HG03175 (cell line): Measurements from ENCODE around the gene LANCL2.
"Not testable (repeated sequence)": the region's sequence is repeated elsewhere in the genome, so short reads cannot be mapped to it uniquely, and the experiment has no call there.

Experiments used
- ATAC-seq: cut with Tn5 transposase; IDR thresholded peaks from one replicate; pipeline ENCODE4 v1.9.1; 2021; ENCODE audit warnings: mild to moderate bottlenecking, moderate library complexity; ENCODE audit not compliant: unreplicated experiment

LANCL2 gene, protein sequence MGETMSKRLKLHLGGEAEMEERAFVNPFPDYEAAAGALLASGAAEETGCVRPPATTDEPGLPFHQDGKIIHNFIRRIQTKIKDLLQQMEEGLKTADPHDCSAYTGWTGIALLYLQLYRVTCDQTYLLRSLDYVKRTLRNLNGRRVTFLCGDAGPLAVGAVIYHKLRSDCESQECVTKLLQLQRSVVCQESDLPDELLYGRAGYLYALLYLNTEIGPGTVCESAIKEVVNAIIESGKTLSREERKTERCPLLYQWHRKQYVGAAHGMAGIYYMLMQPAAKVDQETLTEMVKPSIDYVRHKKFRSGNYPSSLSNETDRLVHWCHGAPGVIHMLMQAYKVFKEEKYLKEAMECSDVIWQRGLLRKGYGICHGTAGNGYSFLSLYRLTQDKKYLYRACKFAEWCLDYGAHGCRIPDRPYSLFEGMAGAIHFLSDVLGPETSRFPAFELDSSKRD

DNA sequence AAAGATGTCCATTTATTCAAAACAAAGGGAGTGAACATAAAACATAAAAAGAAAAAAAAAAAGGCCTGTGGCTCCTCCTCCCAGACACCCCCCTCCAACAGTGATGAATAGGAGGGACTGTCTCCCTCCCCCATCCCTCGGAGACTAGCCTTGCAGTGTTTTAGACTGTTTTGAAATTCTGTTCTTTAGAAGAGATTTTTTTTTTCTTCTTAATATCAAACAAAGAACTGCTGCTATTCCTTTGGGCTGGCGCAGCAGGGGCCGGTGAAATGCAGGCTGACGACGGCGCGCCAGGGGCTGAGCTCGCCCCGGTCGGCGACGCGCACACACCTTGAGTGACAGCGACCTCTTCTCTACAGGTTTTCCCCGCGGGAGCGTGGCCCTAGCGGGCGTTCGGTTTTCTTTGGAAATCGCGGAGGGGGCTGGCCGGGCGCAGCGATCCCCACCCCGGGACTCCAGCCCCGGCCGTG lies at the start of gene LANCL2:
Gene LANCL2 (plus strand): TSS at position 133 of the 470 bp plus-strand sequence. CDS start 689 bp downstream, outside the sequence.
- ATAC-seq, result peak; percentile 36

DNA sequence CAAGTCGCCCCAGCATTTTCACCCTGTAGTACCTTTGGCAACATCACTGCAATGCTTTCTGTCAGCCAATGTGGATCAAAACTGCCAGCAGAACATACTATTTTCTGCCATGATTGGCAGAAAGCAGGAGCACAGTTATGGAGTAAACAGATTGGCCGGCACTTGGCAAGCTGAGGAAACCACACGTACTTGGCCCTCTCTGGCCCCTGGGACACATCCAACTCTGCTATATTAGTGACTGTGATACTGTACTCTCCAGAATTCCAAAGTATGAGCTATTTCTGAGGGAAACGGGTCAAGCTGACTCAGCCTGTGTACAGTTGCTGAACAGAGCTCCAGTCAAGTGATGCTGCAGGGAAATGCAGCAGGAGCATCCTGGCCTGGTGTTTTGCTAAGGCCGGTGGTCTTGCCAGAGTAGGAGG lies 39.8 kb upstream of the LANCL2 start:
- ATAC-seq, result no peak

DNA sequence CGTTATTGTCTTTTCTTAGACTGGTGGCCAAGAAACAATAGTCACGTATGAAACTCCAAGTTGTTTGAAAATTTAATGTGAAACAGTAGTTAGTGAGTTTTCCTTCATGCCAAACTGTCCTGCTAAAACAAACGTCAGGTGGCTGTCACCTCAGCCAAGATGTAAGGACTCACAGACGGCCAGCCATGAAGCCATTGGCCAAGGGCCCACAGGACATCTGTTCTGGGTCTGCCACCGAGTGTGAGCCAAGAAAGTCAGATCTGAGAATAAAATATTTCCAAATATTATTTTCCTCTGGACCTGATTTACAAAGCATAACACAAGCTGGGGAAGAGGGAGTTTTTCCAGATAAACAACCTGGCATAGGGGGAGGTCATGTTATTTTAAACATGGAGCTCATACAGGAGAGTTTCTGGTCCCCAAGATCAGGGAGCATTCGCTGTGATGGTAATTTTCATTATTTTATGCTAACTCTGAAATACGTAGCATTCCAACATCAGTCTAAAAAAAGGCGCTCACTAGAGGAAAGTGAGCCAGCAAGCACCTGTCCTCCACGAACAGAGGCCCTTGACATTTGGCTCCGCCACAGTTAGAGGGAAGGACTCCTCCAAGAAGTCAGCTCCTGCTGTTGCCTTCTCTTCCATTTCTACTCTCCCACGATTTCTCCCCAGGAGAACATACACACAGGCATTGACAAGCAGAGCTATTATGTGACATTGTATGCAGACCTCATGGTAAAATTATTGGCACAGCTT lies 38.9 kb upstream of the LANCL2 start:
- no peak for ATAC-seq

DNA sequence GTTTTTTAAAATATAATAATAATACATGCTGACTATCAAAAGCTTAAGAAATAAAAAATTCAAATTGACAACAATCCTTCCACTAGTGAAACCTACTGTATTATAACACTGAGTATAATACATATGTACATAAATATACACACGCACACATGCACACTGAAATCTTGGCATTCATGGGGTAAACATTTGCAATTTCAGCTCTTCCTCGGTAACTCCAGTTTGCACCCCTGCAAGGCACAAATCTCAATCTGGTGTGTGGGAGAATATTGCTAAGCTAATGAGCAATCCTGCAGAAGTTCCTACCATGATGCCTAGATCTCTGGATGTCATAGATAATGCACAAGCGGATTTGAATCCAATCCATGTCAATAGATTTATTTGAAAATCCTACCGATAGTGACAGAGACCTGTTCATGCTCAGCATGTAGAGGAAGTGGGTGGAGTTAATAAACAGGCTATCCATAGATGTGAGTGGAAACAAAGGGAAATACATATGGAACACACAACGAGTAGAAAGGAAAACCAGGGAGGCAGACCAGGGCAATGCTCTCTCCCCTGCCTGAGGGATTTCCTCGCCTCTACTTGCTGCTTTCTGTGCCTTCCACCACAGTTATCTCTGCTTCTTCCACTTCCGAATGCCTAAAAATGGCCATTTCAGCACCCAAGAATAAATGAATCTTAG lies 38.1 kb upstream of the LANCL2 start:
- ATAC-seq, result no peak

DNA sequence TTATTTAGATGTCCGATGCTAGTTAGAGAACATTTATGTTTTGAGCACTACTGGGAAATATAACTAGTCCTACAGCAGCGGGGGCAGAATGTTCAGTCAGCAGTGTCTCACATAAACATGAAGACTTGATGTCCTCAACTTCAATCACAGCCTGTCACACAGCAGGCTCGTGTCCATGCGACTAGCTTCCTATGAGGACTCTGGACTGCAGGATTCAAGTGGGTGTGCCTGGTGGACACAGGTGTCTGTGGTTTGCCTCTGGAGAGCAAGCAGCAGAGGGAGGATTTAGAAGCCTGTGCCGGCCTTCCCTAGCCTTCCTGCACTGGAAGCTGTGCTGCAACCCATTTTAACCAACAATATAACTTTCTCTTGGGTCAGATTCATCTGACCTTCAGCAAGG lies 30.0 kb upstream of the LANCL2 start:
- no peak for ATAC-seq

DNA sequence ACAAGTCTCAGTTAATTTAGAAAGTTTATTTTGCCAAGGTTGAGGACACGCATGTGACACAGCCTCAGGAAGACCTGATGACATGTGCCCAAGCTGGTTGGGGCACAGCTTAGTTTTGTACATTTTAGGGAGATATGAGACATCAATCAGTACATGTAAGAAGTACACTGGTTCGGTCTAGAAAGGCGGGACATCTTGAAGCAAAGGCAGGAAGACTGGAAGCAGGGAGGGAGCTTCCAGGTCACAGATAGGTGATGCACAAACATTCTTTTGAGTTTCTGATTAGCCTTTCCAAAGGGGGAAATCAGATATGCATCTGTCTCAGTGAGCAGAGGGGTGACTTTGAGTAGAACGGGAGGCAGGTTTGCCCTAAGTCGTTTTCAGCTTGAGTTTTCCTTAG lies 29.4 kb upstream of the LANCL2 start:
- ATAC-seq, result no peak

DNA sequence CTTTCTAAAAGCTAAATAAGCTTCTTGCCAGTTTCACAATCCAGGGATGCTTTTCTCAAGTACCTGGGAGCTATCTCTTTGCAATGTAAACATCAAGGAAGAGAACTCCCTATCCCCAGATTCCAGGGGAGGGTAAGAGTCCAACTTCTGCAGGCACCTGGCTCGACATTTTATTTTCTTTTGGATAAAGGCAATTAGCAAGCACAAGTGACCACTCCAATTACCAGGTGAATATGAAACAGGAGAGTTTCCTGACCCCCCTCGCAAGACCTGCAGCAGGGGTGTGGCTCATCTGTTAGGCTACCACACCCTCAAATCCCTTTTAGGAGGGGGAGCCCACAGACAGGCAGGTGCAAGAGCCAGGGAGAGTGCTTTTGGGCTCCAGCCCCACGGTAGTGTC lies 28.6 kb upstream of the LANCL2 start:
- no peak for ATAC-seq

DNA sequence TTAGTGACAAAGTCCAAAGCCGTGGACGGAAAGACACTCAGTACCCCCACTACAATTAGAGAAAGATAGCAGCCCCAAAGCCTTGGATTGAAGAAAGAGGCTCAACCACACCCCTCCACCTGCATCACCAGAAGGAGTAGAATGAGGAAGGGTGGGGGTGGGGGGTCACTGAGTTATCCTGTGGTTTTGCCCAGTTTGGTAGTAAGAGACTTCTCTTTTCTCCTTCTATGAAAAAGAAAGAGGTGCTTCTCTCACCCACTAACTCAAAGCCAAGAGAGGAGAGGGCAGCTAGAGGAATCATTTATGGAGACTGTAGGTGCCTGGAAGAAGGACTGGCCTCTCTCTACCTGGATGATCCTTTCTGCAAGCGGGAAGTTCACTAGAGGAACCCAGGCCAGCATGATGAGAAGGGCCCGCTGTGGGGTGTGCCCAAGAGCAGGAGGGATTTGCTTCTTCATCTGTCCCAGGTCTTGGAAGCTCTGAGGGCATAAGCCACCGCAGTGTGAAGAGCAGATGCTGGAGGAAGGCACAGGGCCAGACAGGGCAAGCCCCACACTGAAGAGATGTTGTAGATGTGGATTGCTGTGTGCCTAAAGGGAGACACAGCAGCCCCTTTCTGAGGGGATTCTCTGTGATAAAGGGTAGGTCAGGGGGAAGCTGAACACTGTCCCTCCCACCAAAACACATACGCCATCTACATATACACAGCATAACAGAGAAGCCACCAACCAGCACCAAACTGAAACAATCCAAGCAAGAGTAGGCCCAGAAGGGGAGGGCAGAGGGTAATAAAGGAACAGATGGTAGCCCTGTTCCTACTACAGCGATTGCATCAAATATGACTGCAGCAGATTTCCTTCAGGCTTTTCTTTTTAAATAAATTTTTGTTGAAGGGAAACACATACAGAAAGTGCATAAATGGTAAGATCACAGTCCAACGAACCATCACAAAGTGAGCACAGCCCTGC lies 25.8 kb upstream of the LANCL2 start:
- ATAC-seq, result no peak

DNA sequence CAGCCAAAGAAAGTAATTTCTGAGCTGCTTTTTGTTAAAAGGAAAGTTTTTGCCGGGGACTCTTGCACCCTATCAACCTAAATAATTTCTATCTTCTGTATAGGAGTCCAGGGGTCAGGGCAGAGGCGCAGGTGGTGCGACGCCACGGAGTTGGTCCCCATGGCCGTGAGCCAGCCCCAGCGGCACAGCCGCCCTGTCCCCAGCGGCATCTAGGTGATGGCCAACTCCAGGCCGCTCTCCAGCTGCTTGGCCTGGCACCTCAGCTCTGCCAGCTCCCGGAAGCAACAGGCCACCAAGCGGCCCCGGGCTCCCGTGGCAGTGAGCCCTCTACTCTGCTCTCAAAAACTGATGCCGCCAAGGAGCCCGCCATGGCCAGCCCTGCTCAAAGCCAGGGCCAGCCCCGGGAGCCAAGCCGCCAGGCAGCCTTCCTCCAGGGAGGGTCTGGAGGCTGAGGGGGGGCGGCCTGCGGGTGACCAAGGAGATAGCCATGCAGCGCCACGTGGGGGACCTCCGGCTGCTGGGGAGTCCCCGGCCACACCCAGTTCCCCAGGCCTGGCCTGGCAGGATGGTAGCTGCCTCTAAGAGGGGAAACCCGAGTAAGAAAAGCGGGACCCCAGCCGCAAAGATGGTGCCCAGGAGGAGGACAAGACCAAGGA lies 22.8 kb upstream of the LANCL2 start:
- ATAC-seq, result no peak

DNA sequence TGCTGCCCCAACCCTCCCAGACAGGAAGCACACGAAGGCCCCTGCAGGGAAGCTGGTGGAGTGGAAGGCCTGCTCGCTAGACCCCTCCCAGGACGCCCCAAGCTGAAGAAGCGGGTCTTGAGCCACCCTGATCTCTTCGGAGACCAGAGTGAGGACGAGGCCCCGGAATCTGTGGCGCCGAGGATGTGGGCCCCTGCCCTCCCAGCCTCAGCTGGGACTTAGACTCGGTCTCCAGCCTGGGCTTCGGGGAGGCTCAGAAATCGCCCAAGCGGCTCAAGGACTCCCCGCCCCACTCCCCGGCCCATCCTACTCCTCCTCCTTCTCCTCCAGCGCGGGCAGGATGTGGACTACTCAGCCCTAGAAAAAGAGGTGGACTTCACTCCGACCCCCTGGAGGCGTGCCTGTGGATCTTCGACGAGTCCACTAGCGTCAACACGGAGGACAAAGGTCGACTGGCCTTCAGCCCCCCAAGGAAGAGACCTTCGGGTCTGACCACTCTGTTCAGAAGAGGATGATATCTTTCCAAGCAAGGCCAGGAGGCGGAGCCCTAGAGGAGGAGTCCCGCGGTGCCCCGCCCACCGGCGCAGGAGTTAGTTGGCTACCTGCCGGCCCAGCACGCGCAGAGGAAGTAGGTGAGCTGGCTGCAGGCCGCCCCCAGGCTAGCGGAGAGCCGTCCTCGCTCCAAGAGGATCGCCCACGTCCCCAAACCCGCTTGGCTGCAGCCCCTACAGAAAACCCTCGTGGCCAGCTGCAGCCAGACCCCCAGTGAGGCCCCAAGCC lies 21.9 kb upstream of the LANCL2 start:
- no peak for ATAC-seq

DNA sequence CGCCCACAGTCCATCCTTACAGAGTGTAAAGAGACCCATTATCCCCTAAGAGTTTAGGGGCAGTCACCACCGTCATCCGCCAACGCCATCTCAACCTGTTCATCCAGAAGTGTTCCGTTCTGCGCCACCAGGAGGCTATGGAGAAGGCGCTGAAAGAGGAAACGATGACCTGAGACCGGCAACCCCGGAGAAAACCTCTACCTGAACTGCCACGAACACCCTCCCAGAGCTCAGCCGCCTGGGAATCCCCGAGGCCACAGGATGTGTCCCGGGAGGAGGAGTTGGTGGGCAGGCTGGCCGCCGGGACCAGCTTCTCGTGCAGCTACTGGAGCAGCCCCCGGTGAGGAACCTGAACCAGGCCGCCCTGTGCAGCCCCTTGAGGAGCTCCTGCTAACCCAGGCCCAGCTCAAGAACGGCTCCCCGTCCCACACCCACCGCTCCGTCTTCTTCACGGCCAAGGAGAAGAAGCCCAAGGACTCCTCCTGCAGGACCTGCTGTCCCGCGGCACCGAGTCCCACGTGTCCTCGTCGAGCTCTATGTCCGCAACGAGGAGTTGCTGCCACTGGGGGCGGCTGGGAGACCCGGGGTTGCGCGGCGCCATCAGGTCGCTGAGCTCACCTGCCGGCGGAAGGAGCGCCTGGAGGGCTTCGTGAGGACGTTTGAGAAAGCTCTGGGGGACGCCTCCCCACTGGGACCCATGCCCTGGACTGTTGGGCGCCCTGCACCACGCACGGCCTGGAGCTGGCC lies 21.1 kb upstream of the LANCL2 start:
- no peak for ATAC-seq

DNA sequence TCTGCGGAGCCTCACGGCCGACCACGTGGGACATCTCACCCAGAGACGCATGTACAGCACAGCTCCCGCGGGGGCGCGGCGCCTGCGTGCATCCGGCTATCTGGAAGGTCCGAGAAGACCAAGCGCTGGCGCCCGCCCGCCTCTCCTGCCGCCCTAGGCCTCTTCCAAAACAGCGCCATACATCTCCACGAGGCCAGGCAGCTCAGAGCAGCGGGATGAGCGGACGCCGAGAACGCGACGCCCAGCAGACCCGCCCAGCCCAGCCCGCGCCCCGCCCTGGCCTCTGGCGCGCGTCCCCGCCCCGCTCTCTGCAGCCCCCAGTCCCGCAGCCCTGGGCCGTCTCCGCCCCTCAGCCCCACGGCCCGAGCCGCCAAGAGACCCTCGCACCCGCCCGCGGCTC lies 20.3 kb upstream of the LANCL2 start:
- no peak for ATAC-seq

DNA sequence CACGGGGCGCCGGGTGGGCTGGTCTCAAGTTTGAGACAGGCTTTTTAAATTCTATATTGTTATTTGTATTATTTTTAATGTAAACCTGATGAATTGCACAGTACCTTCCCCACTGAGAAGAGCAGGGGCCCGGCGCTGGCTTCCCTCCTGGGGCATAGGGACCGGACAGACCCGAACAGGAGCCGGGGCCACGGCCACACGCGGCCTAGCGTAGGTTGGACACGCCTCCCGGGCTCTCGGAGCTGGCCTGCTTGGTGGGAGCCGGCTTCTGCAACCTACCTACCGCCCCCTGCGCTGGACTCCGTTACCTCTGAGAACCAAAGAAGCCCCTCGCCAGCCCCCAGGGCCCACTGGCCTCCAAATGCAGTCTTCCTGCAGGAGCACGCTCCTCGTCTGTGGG lies 19.8 kb upstream of the LANCL2 start:
- ATAC-seq, result no peak

DNA sequence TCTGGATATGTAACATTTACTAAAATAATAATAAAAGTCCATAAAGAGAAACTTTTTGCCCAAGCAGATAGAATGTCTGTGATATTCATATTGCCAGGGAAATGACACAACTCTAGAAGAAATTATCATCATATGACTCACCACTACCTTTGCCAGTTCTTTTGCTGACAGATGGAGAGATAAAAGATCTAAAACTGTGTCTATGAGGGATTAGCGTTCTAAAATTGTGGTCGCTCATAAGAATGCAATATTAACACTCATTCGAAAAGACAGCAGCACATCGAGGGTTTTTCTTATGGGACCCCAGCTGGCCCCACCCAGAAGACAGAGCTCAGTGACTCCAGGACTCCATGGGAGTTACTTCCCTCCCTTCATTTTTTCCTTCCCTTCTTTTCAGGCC lies 16.6 kb upstream of the LANCL2 start:
- ATAC-seq, result no peak

DNA sequence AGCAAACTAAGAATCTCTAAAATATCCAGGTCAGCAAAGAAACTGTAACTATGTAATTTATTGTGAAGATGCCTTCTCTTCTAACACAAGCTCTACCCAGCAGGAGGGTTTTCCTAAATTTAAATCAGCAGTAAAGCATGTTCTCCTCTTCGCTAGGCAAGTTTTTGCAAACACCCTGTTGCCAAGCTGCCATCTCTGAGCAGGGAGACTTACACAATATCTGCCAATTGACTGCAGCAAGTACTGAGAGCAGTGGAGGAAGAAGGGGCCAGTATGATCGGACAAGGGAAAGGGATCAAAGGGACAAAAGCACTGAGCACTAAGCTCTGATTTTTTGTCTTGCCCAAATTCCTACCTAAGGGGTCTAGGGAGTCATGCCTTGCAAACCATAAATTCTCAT lies 16.0 kb upstream of the LANCL2 start:
- ATAC-seq, result no peak

DNA sequence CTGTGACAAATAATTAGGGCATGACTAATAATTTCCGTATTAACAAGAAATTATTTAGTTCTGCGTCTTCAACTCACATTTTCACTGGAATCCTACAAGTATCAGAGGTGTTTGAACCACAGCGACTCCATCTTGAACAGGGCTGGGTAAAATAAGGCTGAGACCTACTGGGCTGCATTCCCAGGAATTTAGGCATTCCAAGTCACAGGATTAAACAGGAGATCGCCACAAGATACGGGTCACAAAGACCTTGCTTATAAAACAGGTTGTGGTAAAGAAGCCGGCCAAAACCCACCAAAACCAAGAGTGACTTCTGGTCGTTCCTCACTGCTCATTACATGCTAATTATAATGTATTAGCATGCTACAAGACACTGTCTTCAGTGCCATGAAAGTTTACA lies 14.9 kb upstream of the LANCL2 start:
- ATAC-seq, result no peak

DNA sequence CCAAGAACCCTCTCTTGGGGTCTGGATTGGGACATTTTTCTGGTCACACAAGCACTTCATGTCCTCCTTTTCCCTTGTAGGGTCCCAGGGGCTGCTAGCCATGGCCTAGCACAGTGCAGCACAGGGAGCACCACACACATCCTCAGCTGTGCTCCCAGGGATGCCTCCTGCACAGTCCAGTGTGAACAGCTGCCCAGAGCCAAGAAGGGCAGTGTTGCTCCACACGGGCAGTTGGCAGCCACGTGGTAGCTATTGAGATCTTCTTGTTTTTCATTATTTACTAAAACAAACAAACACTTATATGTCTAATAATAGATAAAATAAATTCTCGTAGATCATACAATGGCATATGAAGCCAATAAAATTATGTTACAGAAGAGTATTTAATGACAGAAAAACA lies 13.9 kb upstream of the LANCL2 start:
- ATAC-seq, result no peak

DNA sequence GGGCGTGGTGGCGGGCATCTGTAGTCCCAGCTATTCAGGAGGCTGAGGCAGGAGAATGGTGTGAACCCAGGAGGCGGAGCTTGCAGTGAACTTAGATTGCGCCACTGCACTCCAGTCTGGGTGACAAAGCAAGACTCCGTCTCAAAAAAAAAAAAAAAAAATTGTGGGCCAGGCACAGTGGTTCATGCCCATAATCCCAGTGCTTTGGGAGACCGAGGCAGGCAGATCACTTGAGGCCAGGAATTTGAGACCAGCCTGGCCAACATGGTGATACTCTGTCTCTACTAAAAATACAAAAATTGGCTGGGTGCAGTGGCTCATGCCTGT lies 12.2 kb upstream of the LANCL2 start:
- not testable (repeated sequence) for ATAC-seq

DNA sequence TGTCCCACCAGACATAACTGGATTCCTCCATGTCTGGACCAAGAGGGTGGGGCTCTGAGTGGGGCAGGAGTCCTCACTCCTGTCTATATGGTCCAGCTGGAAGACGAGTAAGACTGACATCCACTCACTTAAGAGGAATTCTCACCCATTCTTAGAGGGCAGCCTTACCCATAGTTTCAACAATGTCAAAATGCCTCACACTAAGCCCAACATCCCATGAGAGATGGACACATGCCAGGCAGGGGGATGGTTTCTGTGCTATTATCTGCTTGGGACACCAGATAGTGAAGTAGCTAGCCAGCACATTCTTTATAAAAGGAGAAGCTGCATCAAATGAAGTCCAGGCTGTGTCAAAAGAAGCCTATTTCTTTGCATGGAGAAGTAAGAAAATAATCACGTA lies 4.7 kb upstream of the LANCL2 start:
- no peak for ATAC-seq
